ENCODE data around the gene FSTL4. TPM values are rescaled to one million over a fixed set of nuclear protein-coding genes. Genes with fewer than 3 reads are reported as not detected.

Gene FSTL4
- total RNA-seq, 1 donor from 2014 or later = 0.07 TPM

DNA sequence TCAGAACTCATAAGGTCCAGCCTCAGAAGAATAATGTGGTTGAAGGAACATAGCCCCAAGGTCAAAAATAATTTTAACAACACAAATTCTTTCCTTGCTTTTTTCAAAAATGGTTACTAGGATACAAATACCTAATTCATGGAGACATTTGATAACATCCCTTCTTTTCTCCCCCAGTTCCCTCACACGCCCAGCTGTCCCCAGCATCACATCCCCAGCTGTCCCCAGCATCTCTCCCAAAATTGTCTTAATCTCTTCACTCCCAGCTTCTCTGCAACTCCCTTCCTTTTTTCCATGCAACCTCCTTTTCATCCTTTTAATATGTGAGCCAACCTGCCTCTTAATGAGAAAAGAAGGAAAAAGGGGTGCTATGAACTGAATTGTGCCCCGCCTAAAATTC lies 77.8 kb downstream of the FSTL4 start:
- no peak overlapping the region for H3K4me3 Mint-ChIP-seq (ENCODE audit: unreplicated experiment)
- TF ChIP-seq, protein P1, sequence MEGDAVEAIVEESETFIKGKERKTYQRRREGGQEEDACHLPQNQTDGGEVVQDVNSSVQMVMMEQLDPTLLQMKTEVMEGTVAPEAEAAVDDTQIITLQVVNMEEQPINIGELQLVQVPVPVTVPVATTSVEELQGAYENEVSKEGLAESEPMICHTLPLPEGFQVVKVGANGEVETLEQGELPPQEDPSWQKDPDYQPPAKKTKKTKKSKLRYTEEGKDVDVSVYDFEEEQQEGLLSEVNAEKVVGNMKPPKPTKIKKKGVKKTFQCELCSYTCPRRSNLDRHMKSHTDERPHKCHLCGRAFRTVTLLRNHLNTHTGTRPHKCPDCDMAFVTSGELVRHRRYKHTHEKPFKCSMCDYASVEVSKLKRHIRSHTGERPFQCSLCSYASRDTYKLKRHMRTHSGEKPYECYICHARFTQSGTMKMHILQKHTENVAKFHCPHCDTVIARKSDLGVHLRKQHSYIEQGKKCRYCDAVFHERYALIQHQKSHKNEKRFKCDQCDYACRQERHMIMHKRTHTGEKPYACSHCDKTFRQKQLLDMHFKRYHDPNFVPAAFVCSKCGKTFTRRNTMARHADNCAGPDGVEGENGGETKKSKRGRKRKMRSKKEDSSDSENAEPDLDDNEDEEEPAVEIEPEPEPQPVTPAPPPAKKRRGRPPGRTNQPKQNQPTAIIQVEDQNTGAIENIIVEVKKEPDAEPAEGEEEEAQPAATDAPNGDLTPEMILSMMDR (IDR thresholded peaks at IDR 0.05) = no peak
- H3K36me3 Mint-ChIP-seq (ENCODE audit: low read depth) = no peaks in the 10 kb centered on the region
- H3K4me1 Mint-ChIP-seq (ENCODE audit: low read depth) = peaks cover 14% of the 10 kb centered on the region
- DNase-seq (ENCODE audit: low spot score) = no peak
- no peaks in the 10 kb centered on the region for H3K9me3 Mint-ChIP-seq (ENCODE audit: low read depth)
- peaks cover 16% of the 10 kb centered on the region for H3K27me3 Mint-ChIP-seq (ENCODE audit: low read depth)
- H3K27ac Mint-ChIP-seq (ENCODE audit: unreplicated experiment) = no peak overlapping the region

DNA sequence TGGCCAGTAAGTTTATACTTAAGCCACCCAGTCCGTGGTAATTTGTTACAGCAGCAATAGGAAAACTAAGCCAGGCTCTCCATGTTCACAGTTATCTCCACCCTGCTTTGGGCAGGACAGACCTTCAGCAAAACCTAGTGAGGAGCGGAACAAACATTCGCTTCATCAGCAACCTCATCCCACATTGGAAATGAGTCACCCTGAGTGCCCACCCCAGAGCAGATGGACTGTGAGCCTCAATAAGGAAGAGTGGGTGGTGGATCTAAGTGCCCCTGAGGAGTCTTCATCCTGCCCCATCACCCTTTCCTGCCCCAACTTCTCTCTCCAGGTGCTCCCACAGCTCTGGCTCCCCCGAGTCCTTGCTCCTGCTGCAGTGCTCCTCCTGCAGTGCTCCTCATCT lies 78.8 kb downstream of the FSTL4 start:
- Mint-ChIP-seq H3K4me1 (ENCODE audit: low read depth) (peaks cover 14% of the 10 kb centered on the region), H3K4me3 (ENCODE audit: unreplicated experiment) (no peak overlapping the region), H3K27me3 (ENCODE audit: low read depth) (peaks cover 11% of the 10 kb centered on the region), H3K9me3 (ENCODE audit: low read depth) (no peaks in the 10 kb centered on the region), H3K27ac (ENCODE audit: unreplicated experiment) (no peak overlapping the region), H3K36me3 (ENCODE audit: low read depth) (no peaks in the 10 kb centered on the region)
- TF ChIP-seq, protein P1 (IDR thresholded peaks at IDR 0.05) = no peak
- no peak for DNase-seq (ENCODE audit: low spot score)

DNA sequence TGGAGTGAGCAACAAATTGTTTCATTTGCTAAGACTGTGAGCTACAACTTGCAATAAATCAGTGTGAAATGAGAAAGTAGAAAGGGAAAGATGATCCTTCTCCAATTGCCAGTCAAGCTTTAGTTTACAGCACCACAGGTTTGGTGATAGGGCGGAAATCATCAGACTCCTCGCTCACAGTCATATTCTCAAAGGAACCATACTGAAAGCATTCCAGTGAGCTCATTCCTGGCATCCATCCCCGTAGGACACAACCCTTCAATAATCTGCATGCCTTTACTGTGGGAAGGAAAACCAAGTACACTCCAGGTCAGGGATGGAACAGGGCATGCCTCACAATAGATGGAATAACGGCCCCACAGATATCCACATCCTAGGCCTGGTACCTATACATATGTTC lies 80.7 kb downstream of the FSTL4 start:
- no peaks in the 10 kb centered on the region for H3K36me3 Mint-ChIP-seq (ENCODE audit: low read depth)
- TF ChIP-seq, protein P1 (IDR thresholded peaks at IDR 0.05) = no peak
- no peak for DNase-seq (ENCODE audit: low spot score)
- H3K4me3 Mint-ChIP-seq (ENCODE audit: unreplicated experiment) = no peak overlapping the region
- H3K4me1 Mint-ChIP-seq (ENCODE audit: low read depth) = peaks cover 28% of the 10 kb centered on the region
- no peaks in the 10 kb centered on the region for H3K9me3 Mint-ChIP-seq (ENCODE audit: low read depth)
- H3K27me3 Mint-ChIP-seq (ENCODE audit: low read depth) = peaks cover 4% of the 10 kb centered on the region
- peak overlapping the region; percentile 74 for H3K27ac Mint-ChIP-seq (ENCODE audit: unreplicated experiment)

DNA sequence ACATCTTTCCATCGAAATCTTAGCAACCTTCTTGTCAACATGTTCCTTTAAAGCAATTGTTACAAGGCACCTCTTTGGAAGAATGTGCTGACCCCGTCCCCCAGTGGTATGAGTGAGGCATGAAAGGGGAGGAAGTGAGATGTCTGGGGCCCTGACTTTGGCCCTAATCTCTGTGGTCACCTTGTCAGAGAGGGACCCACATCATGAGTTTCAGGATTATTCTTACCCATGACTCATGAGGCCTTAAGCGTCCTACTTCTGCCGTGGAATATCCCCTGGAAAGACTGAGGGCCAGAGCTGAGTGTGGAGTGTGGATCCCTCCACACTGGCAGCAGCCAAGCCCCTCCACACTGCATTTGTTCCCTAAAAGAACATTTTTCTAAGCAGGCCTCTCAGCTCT lies 81.2 kb downstream of the FSTL4 start:
- Mint-ChIP-seq H3K4me3 (ENCODE audit: unreplicated experiment) (no peak overlapping the region), H3K27me3 (ENCODE audit: low read depth) (peaks cover 4% of the 10 kb centered on the region), H3K9me3 (ENCODE audit: low read depth) (no peaks in the 10 kb centered on the region), H3K4me1 (ENCODE audit: low read depth) (peaks cover 31% of the 10 kb centered on the region), H3K36me3 (ENCODE audit: low read depth) (no peaks in the 10 kb centered on the region), H3K27ac (ENCODE audit: unreplicated experiment) (peak overlapping the region; percentile 74)
- no peak for DNase-seq (ENCODE audit: low spot score)
- TF ChIP-seq, protein P1 (IDR thresholded peaks at IDR 0.05) = no peak

DNA sequence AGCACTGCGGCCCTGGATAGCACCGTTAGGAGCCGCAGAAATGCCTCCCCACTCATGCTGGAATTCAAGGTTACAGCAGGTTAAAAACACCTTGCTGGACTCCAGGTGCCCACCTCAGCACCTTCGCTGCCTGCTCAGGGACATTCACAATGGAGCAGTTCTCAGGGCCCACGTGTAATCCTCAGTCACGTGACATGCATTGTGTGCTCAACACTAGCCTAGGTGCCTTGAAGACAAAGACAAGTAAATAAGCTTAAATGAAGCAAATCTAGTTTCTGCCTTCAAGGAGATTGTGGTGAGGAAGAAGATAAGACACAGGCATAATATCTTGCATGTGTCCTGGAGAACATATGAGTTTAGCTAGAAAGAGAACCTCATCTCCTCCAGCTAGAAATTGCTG lies 82.1 kb downstream of the FSTL4 start:
- Mint-ChIP-seq H3K27ac (ENCODE audit: unreplicated experiment) (no peak overlapping the region), H3K4me3 (ENCODE audit: unreplicated experiment) (no peak overlapping the region), H3K27me3 (ENCODE audit: low read depth) (no peaks in the 10 kb centered on the region), H3K36me3 (ENCODE audit: low read depth) (no peaks in the 10 kb centered on the region), H3K9me3 (ENCODE audit: low read depth) (no peaks in the 10 kb centered on the region), H3K4me1 (ENCODE audit: low read depth) (peaks cover 31% of the 10 kb centered on the region)
- TF ChIP-seq, protein P1 (IDR thresholded peaks at IDR 0.05) = no peak
- DNase-seq (ENCODE audit: low spot score) = no peak
